ENCODE data around the gene ADGRV1.

DNA sequence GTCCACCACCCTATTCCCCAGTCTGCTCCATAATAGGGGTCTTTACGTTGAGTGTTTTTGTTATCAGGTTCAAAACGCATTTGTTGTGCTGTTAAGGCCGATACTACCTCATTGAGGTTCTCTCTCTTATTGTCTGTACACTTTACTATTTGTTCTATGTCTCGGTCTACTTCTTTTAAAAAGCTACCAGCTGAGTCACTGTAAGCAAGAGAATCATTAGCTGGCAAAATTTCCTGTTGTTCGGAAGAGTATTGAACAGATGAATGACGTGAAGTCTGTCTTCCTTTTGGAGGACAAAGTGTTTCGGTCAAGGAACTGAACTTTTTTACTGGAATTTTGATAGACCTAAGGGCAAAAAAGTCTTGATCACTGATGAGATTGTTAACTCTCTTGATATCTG lies 39.5 kb upstream of the ADGRV1 start:
- TF ChIP-seq, protein P1, sequence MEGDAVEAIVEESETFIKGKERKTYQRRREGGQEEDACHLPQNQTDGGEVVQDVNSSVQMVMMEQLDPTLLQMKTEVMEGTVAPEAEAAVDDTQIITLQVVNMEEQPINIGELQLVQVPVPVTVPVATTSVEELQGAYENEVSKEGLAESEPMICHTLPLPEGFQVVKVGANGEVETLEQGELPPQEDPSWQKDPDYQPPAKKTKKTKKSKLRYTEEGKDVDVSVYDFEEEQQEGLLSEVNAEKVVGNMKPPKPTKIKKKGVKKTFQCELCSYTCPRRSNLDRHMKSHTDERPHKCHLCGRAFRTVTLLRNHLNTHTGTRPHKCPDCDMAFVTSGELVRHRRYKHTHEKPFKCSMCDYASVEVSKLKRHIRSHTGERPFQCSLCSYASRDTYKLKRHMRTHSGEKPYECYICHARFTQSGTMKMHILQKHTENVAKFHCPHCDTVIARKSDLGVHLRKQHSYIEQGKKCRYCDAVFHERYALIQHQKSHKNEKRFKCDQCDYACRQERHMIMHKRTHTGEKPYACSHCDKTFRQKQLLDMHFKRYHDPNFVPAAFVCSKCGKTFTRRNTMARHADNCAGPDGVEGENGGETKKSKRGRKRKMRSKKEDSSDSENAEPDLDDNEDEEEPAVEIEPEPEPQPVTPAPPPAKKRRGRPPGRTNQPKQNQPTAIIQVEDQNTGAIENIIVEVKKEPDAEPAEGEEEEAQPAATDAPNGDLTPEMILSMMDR (IDR thresholded peaks at IDR 0.05), result no peak
- TF ChIP-seq ZNF302 (CRISPR knock-in tag; IDR thresholded peaks at IDR 0.05), result no peak
- TF ChIP-seq, protein P2, sequence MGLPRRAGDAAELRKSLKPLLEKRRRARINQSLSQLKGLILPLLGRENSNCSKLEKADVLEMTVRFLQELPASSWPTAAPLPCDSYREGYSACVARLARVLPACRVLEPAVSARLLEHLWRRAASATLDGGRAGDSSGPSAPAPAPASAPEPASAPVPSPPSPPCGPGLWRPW (IDR thresholded peaks at IDR 0.05), result no peak
- TF ChIP-seq, protein P3, sequence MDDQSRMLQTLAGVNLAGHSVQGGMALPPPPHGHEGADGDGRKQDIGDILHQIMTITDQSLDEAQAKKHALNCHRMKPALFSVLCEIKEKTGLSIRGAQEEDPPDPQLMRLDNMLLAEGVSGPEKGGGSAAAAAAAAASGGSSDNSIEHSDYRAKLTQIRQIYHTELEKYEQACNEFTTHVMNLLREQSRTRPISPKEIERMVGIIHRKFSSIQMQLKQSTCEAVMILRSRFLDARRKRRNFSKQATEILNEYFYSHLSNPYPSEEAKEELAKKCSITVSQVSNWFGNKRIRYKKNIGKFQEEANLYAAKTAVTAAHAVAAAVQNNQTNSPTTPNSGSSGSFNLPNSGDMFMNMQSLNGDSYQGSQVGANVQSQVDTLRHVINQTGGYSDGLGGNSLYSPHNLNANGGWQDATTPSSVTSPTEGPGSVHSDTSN (IDR thresholded peaks at IDR 0.05), result no peak
- TF ChIP-seq RFX5 (IDR thresholded peaks at IDR 0.05), result no peak
